Kidney (tissue), 14 donors: ENCODE results near the gene CLDN11. TPM values are rescaled to one million over a fixed set of nuclear protein-coding genes. Genes with fewer than 3 reads are reported as not detected.

Experiments
- DNase-seq, 5 donors: peaks; one replicate each; pipeline ENCODE4 v3.0.0-alpha.2; 2013 to 2020
- FAIRE-seq: peaks from 2 replicates; lab custom pipeline; 2012; peaks lifted over from hg19 to GRCh38; lab: Jason Lieb, UNC
- H3K27ac ChIP-seq, 2 donors: one replicate each; pipeline ENCODE4 v1.7.0; 2013; ENCODE audit warnings: low read depth in 2 of 2, low read length in 2 of 2, inconsistent platforms in 1 of 2
- H3K27me3 ChIP-seq: one replicate; pipeline ENCODE4 v1.7.1; 2013; ENCODE audit warnings: low read length, inconsistent platforms; ENCODE audit not compliant: control insufficient read depth, insufficient read depth
- H3K36me3 ChIP-seq, 3 donors: one replicate each; pipeline versions ENCODE4 v1.7.0 to v1.7.1; 2013; ENCODE audit warnings: low read length in 3 of 3, control low read depth in 1 of 3, inconsistent platforms in 1 of 3; ENCODE audit not compliant: insufficient read depth in 3 of 3, control insufficient read depth in 2 of 3
- H3K4me1 ChIP-seq, 3 donors: one replicate each; pipeline versions ENCODE4 v1.7.0 to v1.7.1; 2013; ENCODE audit warnings: low read length in 3 of 3, inconsistent platforms in 1 of 3, low read depth in 1 of 3; ENCODE audit not compliant: control insufficient read depth in 2 of 3, insufficient read depth in 2 of 3
- H3K4me3 ChIP-seq, 3 donors: one replicate each; pipeline versions ENCODE4 v1.7.0 to v1.8.1; 2013; ENCODE audit warnings: low read length in 3 of 3, control low read depth in 1 of 3, inconsistent platforms in 1 of 3
- H3K9ac ChIP-seq, 3 donors: one replicate each; pipeline versions ENCODE4 v1.7.0 to v1.7.1; 2013; ENCODE audit warnings: low read length in 3 of 3, control low read depth in 1 of 3, inconsistent platforms in 1 of 3
- H3K9me3 ChIP-seq, 3 donors: one replicate each; pipeline versions ENCODE4 v1.7.0 to v1.7.1; 2013; ENCODE audit warnings: low read length in 3 of 3, control low read depth in 1 of 3, inconsistent platforms in 1 of 3; ENCODE audit not compliant: control insufficient read depth in 2 of 3, insufficient read depth in 1 of 3
- CTCF ChIP-seq: IDR thresholded peaks from 3 replicates; pipeline ENCODE4 v1.5.1; 2012; ENCODE audit warnings: mild to moderate bottlenecking, moderate library complexity, borderline replicate concordance; ENCODE audit not compliant: insufficient read depth; ENCODE audit errors: extremely low read depth
- intact Hi-C: fragments of 100-400 bp; cut with DNase I; formaldehyde crosslinking; loops from one replicate; pipeline ENCODE4 v1.11.1; 2022
- polyA plus RNA-seq: library from polyadenylated mRNA; stranded (reverse); fragments of 350-450 nt; fragmentation: Illumina TruSeq; extraction: RNeasy Lipid Tissue Mini Kit (QIAGEN cat#74804); gene quantifications from one replicate; pipeline ENCODE4 v1.2.3, GENCODE V29; 2014; ENCODE audit warnings: low read depth, low replicate concordance; ENCODE audit not compliant: insufficient read depth
- total RNA-seq: library from RNA; stranded (reverse); fragmentation: NEBNext Ultra II Directional; extraction: Animal tissue kit (Norgen Biotek cat#: 25700); gene quantifications from one replicate; pipeline ENCODE4 v1.2.1, GENCODE V29; 2021
- donor health status: control.
- donor health status: control.
- donor health status: control.
- donor health status: control.
- donor health status: control.
- donor health status: DM: yes; HTN: yes; CAD: no.
- donor health status: Normal renal cell carcinoma (clear cell type).

Gene CLDN11
- total and polyA plus RNA-seq, 2 donors from 2014 or later = 1.6 to 2.4 TPM

- FAIRE-seq (no peak), DNase-seq (no peak)
- intact Hi-C loops = no loop called here
- peaks cover 0 to 4% (median 0%) of the 10 kb centered on the region in 3 donors for H3K4me1 ChIP-seq
- no peaks in the 10 kb centered on the region for H3K9me3 ChIP-seq
- no peaks in the 10 kb centered on the region for H3K36me3 ChIP-seq
- no peak overlapping the region for H3K27ac ChIP-seq
- H3K4me3 ChIP-seq = no peak overlapping the region
- TF ChIP-seq CTCF = no peak
- no peaks in the 10 kb centered on the region for H3K27me3 ChIP-seq
- no peak overlapping the region for H3K9ac ChIP-seq
Measured at GRCh38 chr3:170372190-170372879, 46.3 kb upstream of the CLDN11 start.

DNA sequence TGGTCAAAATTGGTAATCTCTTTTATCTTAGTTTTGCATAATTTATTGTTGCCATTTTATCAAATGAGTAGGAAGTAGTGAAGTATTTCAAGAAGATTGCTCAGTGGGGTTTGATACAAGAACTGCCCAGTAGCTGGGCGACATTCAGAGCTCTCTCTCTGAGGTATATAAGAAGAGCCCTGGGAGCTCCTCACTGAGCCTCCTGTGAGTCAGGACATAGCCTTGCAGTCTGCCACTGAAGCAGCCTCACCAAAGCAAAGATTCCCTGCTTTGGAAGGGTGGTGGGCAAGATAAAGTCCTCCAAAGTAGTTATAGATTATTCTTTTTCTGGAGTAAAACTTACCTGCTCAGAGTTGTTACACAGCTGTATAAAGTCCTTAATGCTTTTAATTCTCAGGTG is 35.1 kb upstream of the CLDN11 start:
- FAIRE-seq = no peak
- no peaks in the 10 kb centered on the region for H3K27me3 ChIP-seq
- no peak overlapping the region for H3K27ac ChIP-seq
- DNase-seq = no peak
- H3K9ac ChIP-seq = no peak overlapping the region
- no peak overlapping the region for H3K4me3 ChIP-seq
- intact Hi-C loops = no loop called here
- H3K9me3 ChIP-seq = no peaks in the 10 kb centered on the region
- no peaks in the 10 kb centered on the region for H3K4me1 ChIP-seq
- TF ChIP-seq CTCF = no peak
- peaks cover 7 to 26% (median 9%) of the 10 kb centered on the region in 3 donors for H3K36me3 ChIP-seq

GRCh38 chr3:170386468-170386867 is 32.2 kb upstream of the CLDN11 start:
- peaks cover 2 to 17% (median 9%) of the 10 kb centered on the region in 3 donors for H3K36me3 ChIP-seq
- no peak for TF ChIP-seq CTCF
- DNase-seq = no peak
- no peak overlapping the region for H3K27ac ChIP-seq
- FAIRE-seq = no peak
- H3K27me3 ChIP-seq = no peaks in the 10 kb centered on the region
- no peaks in the 10 kb centered on the region for H3K9me3 ChIP-seq
- no peaks in the 10 kb centered on the region for H3K4me1 ChIP-seq
- intact Hi-C loops = no loop called here
- no peak overlapping the region for H3K4me3 ChIP-seq
- H3K9ac ChIP-seq = no peak overlapping the region
